ENCODE measurements around the gene TAS2R13. TPM values are rescaled to one million over a fixed set of nuclear protein-coding genes. Genes with fewer than 3 reads are reported as not detected.

Gene TAS2R13
- total and polyA plus RNA-seq, 2 of the 4 experiments (the other 2 are of a cell fraction) = 0.03 to 0.90 TPM

GRCh38 chr12:10926269-10926668 lies 16.9 kb upstream of the TAS2R13 start:
- H2BK20ac ChIP-seq (ENCODE audit: low read depth, low read length) = no peak overlapping the region
- no peak overlapping the region for H2AK5ac ChIP-seq (ENCODE audit: low read depth, low read length)
- H3K14ac ChIP-seq (replicated peaks; ENCODE audit: low read depth, low read length) = no peak overlapping the region
- H2AK9ac ChIP-seq (replicated peaks; ENCODE audit: low read depth, low read length, poor library complexity) = no peak overlapping the region
- no peak overlapping the region for H3K56ac ChIP-seq (ENCODE audit: extremely low read depth, insufficient read depth, low read length)
- in situ Hi-C loops (cut with MboI; ENCODE audit: low sequenced_read_pairs) = no loop called here
- no peak for ATAC-seq (ENCODE audit: low read depth)
- H3K27ac ChIP-seq (ENCODE audit: insufficient read depth, low read length) = no peak overlapping the region
- 100% methylated on average over 1 of the region's 5 CpGs; no CpG with 5 or more reads in 1 of the 2 experiments for WGBS, 2 experiments (ENCODE audit: extremely low coverage in 2 of 2, insufficient read length in 1 of 2)
- H3K36me3 ChIP-seq (ENCODE audit: control insufficient read depth, insufficient read depth, low read length) = no peaks in the 10 kb centered on the region
- CTCF ChIA-PET = no interaction called here
- no peak overlapping the region for H4K91ac ChIP-seq (ENCODE audit: insufficient read depth, low read depth, low read length)
- H2BK5ac ChIP-seq (ENCODE audit: low read depth, low read length, poor library complexity, severe bottlenecking) = no peak overlapping the region
- H3K9me1 ChIP-seq (ENCODE audit: insufficient read depth, low read length) = no peaks in the 10 kb centered on the region
- no peak for DNase-seq
- dilution Hi-C loops (cut with HindIII; ENCODE audit: low sequenced_read_pairs, unreplicated experiment) = no loop called here
- POLR2A ChIA-PET (ENCODE audit: unreplicated experiment) = no interaction called here
- no peak overlapping the region for H4K8ac ChIP-seq (ENCODE audit: low read depth in 2 of 2, low read length in 2 of 2)
- no peak overlapping the region for H4K5ac ChIP-seq (ENCODE audit: low read depth, low read length)
- no peak overlapping the region for H2BK120ac ChIP-seq (ENCODE audit: low read depth, low read length)
- no TSS peak for BruUV-seq (replicated peaks)
- no peak overlapping the region for H3K23ac ChIP-seq (ENCODE audit: low read depth, low read length)
- no peaks in the 10 kb centered on the region for H4K20me1 ChIP-seq (ENCODE audit: insufficient read depth, low read length)
- H3K79me1 ChIP-seq (ENCODE audit: low read depth in 1 of 2, low read length in 2 of 2) = peaks cover 3 to 6% of the 10 kb centered on the region in 2 experiments; a peak in 1 of 4 replicates
- intact Hi-C loops (cut with micrococcal nuclease) = no loop called here
- no peak overlapping the region for H2BK15ac ChIP-seq (ENCODE audit: low read depth, low read length)
- H3K18ac ChIP-seq (ENCODE audit: low read depth, low read length) = no peak overlapping the region
- no peaks in the 10 kb centered on the region for H3K4me1 ChIP-seq (ENCODE audit: control insufficient read depth, insufficient read depth, low read length)
- TF ChIP-seq FOS (IDR thresholded peaks at IDR 0.05; ENCODE audit: low read depth, low read length) (no peak), CTCF (conservative IDR thresholded peaks at IDR 0.05; ENCODE audit: low read depth, low read length) (no peak), NFE2L2 (IDR thresholded peaks at IDR 0.05; ENCODE audit: low read depth, low read length) (peak; percentile 69), MAFK (IDR thresholded peaks at IDR 0.05; ENCODE audit: low read depth, low read length) (peak; percentile 94)
- no peak overlapping the region for H3K4me2 ChIP-seq (ENCODE audit: low read depth, low read length)
- H3K9ac ChIP-seq (ENCODE audit: low read depth, low read length) = no peak overlapping the region
- H3K27me3 ChIP-seq (ENCODE audit: control insufficient read depth, insufficient read depth, low read length) = no peaks in the 10 kb centered on the region
- H2AFZ ChIP-seq (replicated peaks; ENCODE audit: low read length, poor library complexity) = no peak overlapping the region
- no peaks in the 10 kb centered on the region for H3K9me3 ChIP-seq (ENCODE audit: control insufficient read depth, insufficient read depth, low read length)
- no peak overlapping the region for H3K4me3 ChIP-seq (ENCODE audit: insufficient read depth, low read depth, low read length)
- no peak overlapping the region for H3K4ac ChIP-seq (ENCODE audit: low read depth, low read length)

Data from IMR-90 (cell line).